Measurements from ENCODE around the gene UBXN7.
"Not testable (repeated sequence)": the region's sequence is repeated elsewhere in the genome, so short reads cannot be mapped to it uniquely, and the experiment has no call there.

Gene UBXN7

DNA sequence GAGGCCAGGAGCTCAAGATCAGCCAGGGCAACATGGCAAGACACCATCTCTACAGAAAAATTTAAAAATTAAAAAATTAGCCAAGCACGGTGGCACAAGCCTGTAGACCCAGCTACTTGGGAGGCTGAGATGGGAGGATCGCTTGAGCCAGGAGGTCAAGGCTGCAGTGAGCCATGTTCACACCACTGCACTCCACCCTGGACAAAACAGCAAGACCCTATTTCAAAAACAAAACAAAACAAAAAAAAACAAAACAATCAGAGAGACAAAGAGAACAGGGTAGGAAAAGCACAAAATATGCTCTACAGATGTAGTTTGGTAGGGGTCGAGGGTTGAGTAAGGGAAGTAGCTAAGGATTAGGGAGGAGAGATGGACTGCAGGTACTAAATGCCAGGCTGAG, 117.6 kb downstream of the UBXN7 start:
- no peak for DNase-seq

GRCh38 chr3:196314086-196314485, 118.1 kb downstream of the UBXN7 start:
- DNase-seq = not testable (repeated sequence)

- DNase-seq = not testable (repeated sequence)
These were observed 129.3 kb downstream of the UBXN7 start for GRCh38 chr3:196302960-196303359.

- not testable (repeated sequence) for DNase-seq
These were observed 129.7 kb downstream of the UBXN7 start for GRCh38 chr3:196302551-196302950.

- no peak for DNase-seq
These were observed 133.7 kb downstream of the UBXN7 start for GRCh38 chr3:196298521-196298920.

All from activated CD4-positive, alpha-beta T cell treated with anti-CD3 and anti-CD28 coated beads for 1 hour (primary cell).